NCI-H345 (cell line): ENCODE results near the gene SELENOH.
"Not testable (repeated sequence)": the region's sequence is repeated elsewhere in the genome, so short reads cannot be mapped to it uniquely, and the experiment has no call there.

Source experiments
- DNase-seq: peaks from one replicate; lab custom pipeline; 2025; lab: John Stamatoyannopoulos, UW

The SELENOH gene, protein sequence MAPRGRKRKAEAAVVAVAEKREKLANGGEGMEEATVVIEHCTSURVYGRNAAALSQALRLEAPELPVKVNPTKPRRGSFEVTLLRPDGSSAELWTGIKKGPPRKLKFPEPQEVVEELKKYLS

GRCh38 chr11:57741132-57742086, at the start of gene SELENOH:
SELENOH (plus strand) TSS chr11:57741491; CDS start chr11:57741596, 105 bp downstream.
- peak; percentile 96 for DNase-seq

- no peak for DNase-seq
Measured at GRCh38 chr11:57698843-57699365, 42.4 kb upstream of the SELENOH start.

DNA sequence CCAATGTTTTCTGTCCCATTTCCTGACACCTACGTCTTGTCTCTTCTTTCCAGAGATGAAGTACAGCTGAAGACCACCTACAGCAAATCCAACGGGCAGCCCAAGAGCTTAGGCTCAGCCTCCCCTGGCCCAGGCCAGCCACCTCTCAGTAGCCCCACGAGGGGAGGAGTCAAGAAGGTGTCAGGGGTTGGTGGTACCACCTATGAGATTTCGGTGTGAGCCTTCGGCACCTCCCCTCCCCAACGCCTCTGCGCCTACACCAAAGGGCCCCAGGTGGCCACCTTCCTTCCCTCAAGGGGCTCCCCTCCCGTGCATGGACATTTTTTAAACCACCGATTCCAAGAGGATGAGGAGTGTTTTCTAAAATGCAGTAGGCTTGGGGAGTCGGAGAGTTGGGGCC, 41.5 kb upstream of the SELENOH start:
- no peak for DNase-seq

- no peak for DNase-seq
Measured at GRCh38 chr11:57700425-57700824, 40.9 kb upstream of the SELENOH start.

GRCh38 chr11:57703341-57703740, 38.0 kb upstream of the SELENOH start:
- DNase-seq = no peak

- no peak for DNase-seq
Measured at GRCh38 chr11:57704932-57705331, 36.4 kb upstream of the SELENOH start.

GRCh38 chr11:57705432-57705831, 35.9 kb upstream of the SELENOH start:
- DNase-seq = not testable (repeated sequence)

- no peak for DNase-seq
Measured at GRCh38 chr11:57709802-57710367, 31.4 kb upstream of the SELENOH start.

DNA sequence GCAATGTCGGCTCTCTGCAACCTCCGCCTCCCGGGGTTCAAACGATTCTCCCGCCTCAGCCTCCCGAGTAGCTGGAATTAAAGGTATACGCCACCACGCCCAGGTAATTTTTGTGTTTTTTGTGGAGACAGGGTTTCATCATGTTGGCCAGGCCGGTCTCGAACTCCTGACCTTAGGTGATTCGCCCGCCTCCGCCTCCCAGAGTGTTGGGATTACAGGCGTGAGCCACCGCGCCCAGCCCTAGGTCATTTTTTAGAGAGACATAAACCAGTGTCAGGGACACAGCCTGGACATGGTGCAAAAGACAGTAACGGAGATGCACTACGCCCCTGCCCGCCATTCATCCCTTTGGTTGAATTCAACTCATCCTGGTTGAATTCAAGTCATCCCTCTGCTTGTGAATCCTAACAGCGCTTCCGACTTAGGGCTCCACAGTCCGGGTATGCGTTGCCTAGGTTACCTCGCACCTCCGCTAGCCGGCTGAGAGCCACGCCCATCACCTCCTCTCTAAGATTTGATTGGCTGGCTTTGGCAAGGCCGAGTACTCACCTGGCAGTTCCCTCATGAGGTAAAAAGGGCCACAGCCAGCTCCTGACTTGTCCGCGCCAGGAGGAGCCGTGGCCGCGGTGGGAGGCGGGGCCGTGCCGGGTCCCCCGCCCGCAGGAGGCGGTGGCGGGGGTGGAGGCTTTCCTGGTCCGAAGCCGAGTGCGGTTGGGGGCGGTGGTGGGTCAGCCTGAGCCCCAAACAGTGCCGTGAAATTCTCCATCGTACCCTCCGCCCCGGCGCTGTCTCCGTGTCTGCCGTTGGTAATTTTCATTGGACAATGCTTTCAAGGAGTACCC, 29.7 kb upstream of the SELENOH start, which contains the start of gene MED19:
Gene MED19 (minus strand): TSS at position 802 of the 842 bp plus-strand sequence. CDS start 36 bp downstream, at position 766.
- DNase-seq = peak; percentile 94

DNA sequence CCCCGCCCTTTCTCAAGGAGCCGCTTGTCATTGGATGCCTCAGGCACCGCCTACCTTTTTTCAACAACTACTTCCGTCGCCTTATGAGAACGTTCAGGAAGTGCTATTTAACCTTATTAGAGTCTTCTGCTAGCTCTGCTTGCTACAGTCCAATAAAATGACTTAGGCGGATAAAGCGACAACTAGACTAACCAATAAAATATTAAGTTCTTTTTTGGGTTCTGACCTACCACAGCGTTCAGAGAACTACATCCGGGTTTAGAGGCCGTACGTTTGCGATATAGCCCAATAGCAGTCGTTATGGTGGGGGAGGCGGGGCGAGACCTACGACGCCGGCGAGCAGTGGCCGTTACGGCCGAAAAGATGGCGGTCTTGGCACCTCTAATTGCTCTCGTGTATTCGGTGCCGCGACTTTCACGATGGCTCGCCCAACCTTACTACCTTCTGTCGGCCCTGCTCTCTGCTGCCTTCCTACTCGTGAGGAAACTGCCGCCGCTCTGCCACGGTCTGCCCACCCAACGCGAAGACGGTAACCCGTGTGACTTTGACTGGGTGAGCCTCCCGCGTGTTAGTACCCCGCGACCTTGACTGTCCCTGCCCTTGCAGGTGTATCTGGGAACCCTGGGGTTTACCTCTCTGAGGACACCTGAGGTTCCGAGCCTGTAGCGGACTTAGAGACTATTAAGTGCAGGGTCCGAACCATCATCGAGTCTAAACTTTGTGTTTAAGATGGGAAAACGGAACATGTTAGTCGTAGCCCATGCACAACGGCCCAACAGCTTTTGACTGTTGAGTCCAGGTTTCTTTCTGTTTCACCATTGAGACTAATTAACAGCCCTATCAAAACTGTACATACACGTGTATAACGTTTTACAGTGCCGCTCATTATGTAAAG, 28.8 kb upstream of the SELENOH start, which contains the start of gene TMX2:
Gene TMX2 (plus strand): TSS at position 338 of the 895 bp plus-strand sequence. CDS start 26 bp downstream, at position 364.
- DNase-seq = peak; percentile 99

DNA sequence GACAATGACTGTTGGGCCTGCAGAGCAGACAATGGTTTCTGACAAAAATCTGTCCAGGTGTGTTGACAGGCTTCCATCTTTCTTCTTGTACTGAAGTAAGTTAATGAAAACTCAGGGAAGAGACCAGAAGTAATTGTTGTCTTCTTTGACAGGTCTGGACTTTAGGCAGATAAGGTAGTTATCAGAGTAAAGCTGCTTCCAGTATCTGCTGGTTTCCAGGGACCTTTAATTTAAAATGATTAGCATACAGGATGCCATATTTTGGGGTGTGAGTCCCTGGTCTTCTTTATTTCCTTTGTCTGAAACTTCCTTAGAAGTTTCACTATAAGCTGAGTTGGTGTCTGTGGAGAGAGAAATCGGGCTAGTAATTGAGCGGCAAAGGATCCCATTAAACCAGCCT, 27.5 kb upstream of the SELENOH start:
- no peak for DNase-seq

- DNase-seq = not testable (repeated sequence)
Measured at GRCh38 chr11:57716726-57717125, 24.6 kb upstream of the SELENOH start.

- no peak for DNase-seq
Measured at GRCh38 chr11:57727185-57727584, 14.1 kb upstream of the SELENOH start.

GRCh38 chr11:57728829-57729228, 12.5 kb upstream of the SELENOH start:
- no peak for DNase-seq

- DNase-seq = no peak
Measured at GRCh38 chr11:57729479-57729878, 11.8 kb upstream of the SELENOH start.

DNA sequence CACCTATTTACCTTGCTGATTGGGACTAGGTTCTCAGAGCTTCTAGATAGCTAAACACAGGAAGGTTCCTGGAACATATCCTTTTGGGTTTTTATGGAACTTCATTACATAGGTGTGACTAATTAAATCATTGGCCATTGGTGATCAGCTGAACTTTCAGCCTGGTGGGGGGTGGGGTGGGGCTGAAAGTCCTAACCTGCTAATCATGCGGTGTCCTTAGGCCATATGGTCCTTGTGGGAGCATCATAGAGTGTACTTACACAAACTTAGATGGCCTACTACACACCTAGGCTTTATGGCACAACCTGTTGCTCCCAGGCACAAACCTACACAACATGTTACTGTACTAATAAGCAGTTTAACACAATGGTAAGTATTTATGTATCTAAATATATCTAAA, 8.6 kb upstream of the SELENOH start:
- no peak for DNase-seq

- no peak for DNase-seq
Measured at GRCh38 chr11:57735619-57736298, 5.5 kb upstream of the SELENOH start.

GRCh38 chr11:57742087-57742452, 779 bp downstream of the SELENOH start:
- DNase-seq = no peak

DNA sequence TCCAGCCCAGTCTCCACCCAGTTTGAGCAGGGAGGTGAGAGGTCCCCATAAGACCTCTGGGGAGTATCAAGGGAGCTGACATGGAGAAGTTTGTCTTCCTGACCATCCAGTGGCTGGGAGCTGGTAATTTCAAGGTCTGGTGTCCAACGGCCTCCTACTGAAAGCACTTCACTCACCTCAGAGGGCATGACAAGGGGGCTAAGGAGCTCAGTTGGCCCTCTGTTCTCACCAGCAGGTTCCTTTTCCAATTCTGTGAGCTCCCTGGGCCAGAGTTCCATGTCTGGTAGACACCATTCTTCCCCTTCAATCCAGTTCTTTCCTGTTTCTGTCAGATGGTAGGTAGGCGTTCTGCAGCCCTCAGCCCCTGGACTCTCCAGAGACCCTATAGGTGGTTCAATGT, 3.1 kb downstream of the SELENOH start:
- DNase-seq = no peak

- no peak for DNase-seq
Measured at GRCh38 chr11:57745206-57745605, 3.9 kb downstream of the SELENOH start.
